H1 (cell line): ENCODE data around the gene HKDC1. TPM values are rescaled to one million over a fixed set of nuclear protein-coding genes. Genes with fewer than 3 reads are reported as not detected.

Experiments used
- CHD2 ChIP-seq: IDR thresholded peaks from 2 replicates; pipeline ENCODE4 v1.6.1; 2012; ENCODE audit warnings: low read length, improper control_type of control experiment
- FOSL1 ChIP-seq: IDR thresholded peaks from 2 replicates; pipeline ENCODE4 v1.6.1; 2011; ENCODE audit warnings: mild to moderate bottlenecking, low read depth, low read length, moderate library complexity; ENCODE audit not compliant: insufficient read depth
- GTF2F1 ChIP-seq: IDR thresholded peaks from 2 replicates; pipeline ENCODE4 v1.6.1; 2012; ENCODE audit warnings: low read depth, low read length, improper control_type of control experiment, borderline replicate concordance
- HDAC2 ChIP-seq, 2 experiments: fragments of 300-600 bp in 1 of 2; sonication (generic) in 1 of 2; IDR thresholded peaks; 2 replicates each; pipeline ENCODE4 v1.6.1; 2011 to 2012; ENCODE audit warnings: low read depth in 2 of 2, low read length in 2 of 2, mild to moderate bottlenecking in 2 of 2, moderate library complexity in 2 of 2, borderline replicate concordance in 1 of 2, inconsistent platforms in 1 of 2
- JUN ChIP-seq: IDR thresholded peaks from 2 replicates; pipeline ENCODE4 v1.6.1; 2011; ENCODE audit warnings: low read depth, mild to moderate bottlenecking, improper control_type of control experiment, low read length
- NRF1 ChIP-seq: IDR thresholded peaks from 2 replicates; pipeline ENCODE4 v1.6.1; 2011; ENCODE audit warnings: mild to moderate bottlenecking, low read depth, low read length, improper control_type of control experiment
- PHF8 ChIP-seq: fragments of 200-600 bp; sonication (generic); conservative IDR thresholded peaks from 2 replicates; pipeline ENCODE4 v1.7.1; 2012; ENCODE audit warnings: low read depth, mild to moderate bottlenecking, inconsistent platforms, low read length, moderate library complexity
- POLR2A ChIP-seq, 2 experiments: IDR thresholded peaks; 1 replicate in 1 of 2; 2 replicates in 1 of 2; pipeline ENCODE4 v1.6.1; 2011; ENCODE audit warnings: low read depth in 2 of 2, low read length in 2 of 2, mild to moderate bottlenecking in 2 of 2; ENCODE audit errors: control extremely low read depth in 1 of 2
- POU5F1 ChIP-seq: IDR thresholded peaks from 2 replicates; pipeline ENCODE4 v1.6.1; 2011; ENCODE audit warnings: low read depth, mild to moderate bottlenecking, low read length, moderate library complexity
- RXRA ChIP-seq: IDR thresholded peaks from 2 replicates; pipeline ENCODE4 v1.6.1; 2011; ENCODE audit warnings: low read depth, mild to moderate bottlenecking, low read length, moderate library complexity; ENCODE audit not compliant: insufficient read depth
- SAP30 ChIP-seq: fragments of 300-600 bp; sonication (generic); IDR thresholded peaks from 2 replicates; pipeline ENCODE4 v1.7.1; 2012; ENCODE audit warnings: low read length, moderate library complexity, mild to moderate bottlenecking, inconsistent platforms; ENCODE audit not compliant: insufficient read depth, insufficient replicate concordance
- SIX5 ChIP-seq: IDR thresholded peaks from 2 replicates; pipeline ENCODE4 v1.6.1; 2011; ENCODE audit warnings: mild to moderate bottlenecking, low read depth, low read length
- SP1 ChIP-seq: IDR thresholded peaks from 2 replicates; pipeline ENCODE4 v1.6.1; 2011; ENCODE audit warnings: low read depth, low read length
- SP2 ChIP-seq: IDR thresholded peaks from 2 replicates; pipeline ENCODE4 v1.6.1; 2012; ENCODE audit warnings: mild to moderate bottlenecking, low read length, inconsistent platforms
- SP4 ChIP-seq: IDR thresholded peaks from 2 replicates; pipeline ENCODE4 v1.6.1; 2012; ENCODE audit warnings: low read length, inconsistent platforms
- SUZ12 ChIP-seq: fragments of 200-600 bp; sonication (generic); IDR thresholded peaks from 2 replicates; pipeline ENCODE4 v1.6.1; 2012; ENCODE audit warnings: mild to moderate bottlenecking, inconsistent platforms, low read length, moderate library complexity, mixed read lengths
- TBP ChIP-seq: IDR thresholded peaks from 2 replicates; pipeline ENCODE4 v1.6.1; 2011; ENCODE audit warnings: low read depth, low read length, improper control_type of control experiment
- TEAD4 ChIP-seq: IDR thresholded peaks from 2 replicates; pipeline ENCODE4 v1.6.1; 2012; ENCODE audit warnings: low read depth, low read length, inconsistent platforms, mixed read lengths
- YY1 ChIP-seq: IDR thresholded peaks from 2 replicates; pipeline ENCODE4 v1.6.1; 2011; ENCODE audit warnings: low read depth, mild to moderate bottlenecking, low read length
- polyA plus RNA-seq, 7 experiments: library from polyadenylated mRNA; depleted of rRNA in 3 of 7; stranded (reverse) in 5 of 7; unstranded in 2 of 7; fragments of >200 nt in 5 of 7; fragments of 200-250 nt in 2 of 7; gene quantifications; 1 replicate in 5 of 7; 2 replicates in 1 of 7; 4 replicates in 1 of 7; pipeline versions ENCODE4 v1.2.1 to v1.2.3, GENCODE V29; 2011 to 2013; ENCODE audit warnings: missing spikeins in 2 of 7, mixed read lengths in 2 of 7
- total RNA-seq: library from RNA; stranded (reverse); fragmentation: NEBNext Ultra II Directional; extraction: Animal tissue kit (Norgen Biotek cat#: 25700); gene quantifications from 2 replicates; pipeline ENCODE4 v1.2.1, GENCODE V29; 2021
- TF ChIP-seq, protein P1 (sequence below): IDR thresholded peaks from 2 replicates; pipeline ENCODE4 v1.6.1; 2012; ENCODE audit warnings: inconsistent platforms
- TF ChIP-seq, protein P2 (sequence below): IDR thresholded peaks from 2 replicates; pipeline ENCODE4 v1.6.1; 2011; ENCODE audit warnings: low read length, improper control_type of control experiment

HKDC1 gene
- total and polyA plus RNA-seq, 2 of the 8 experiments (the other 6 are each of a cell fraction or from before 2014, with no cell fraction given) = 0.12 to 0.78 TPM

DNA sequence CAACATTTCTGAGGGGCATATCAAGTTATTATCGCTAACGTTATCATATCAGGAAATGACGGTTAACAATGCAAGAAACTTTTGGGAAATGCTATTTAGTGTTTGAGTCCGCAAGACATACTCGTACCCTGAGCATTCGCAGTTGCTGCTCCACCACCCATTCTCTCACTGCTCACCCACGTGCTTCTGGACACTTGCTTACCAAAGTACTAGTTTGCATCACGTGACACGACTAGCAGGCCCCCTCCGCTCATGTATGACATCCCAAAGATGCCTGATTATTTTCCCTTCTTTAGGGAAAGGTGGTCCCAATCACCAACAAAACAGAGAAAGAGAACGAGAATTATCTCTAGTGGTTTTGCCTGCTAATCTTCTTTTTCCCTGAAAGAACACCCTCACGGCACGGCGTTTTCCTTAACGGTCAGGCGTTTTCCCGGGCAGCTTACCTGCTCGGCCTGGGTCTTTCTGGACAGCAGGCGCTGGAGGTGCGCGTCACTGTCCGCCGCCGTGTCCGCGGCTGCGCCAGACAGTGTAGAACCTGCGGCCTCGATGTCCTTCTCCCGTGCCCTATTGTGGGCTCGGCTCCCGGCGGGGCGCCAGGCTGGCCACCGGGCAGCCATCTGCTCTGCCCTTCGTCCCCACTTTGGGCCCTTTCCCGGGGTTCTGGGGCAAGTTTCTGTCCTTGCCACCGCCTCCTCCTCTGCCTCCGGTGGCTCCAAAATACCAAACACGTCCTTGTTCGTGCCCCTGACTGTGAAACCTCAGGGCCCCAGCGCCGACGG lies 40.2 kb upstream of the HKDC1 start, which contains the start of gene SUPV3L1 (continued):
- 0 out of 2 replicates have a peak, but pooled peaks have one; percentile 2 for TF ChIP-seq TEAD4
- no peak for TF ChIP-seq JUN
- peak in 1 of 2 experiments; percentile 72; a peak in 2 of 4 replicates for TF ChIP-seq HDAC2 (IDR thresholded peaks at IDR 0.05; ENCODE audit: borderline replicate concordance in 1 of 2, low read depth in 2 of 2, low read length in 2 of 2)
- no peak for TF ChIP-seq SUZ12
- TF ChIP-seq POLR2A (IDR thresholded peaks at IDR 0.05; ENCODE audit: control extremely low read depth in 1 of 2, low read depth in 2 of 2, low read length in 2 of 2) = peak; percentile 93 to 96
- no peak for TF ChIP-seq SIX5
- TF ChIP-seq SAP30 = peak; percentile 97
- peak; percentile 100 for TF ChIP-seq SP4
- TF ChIP-seq, protein P1, sequence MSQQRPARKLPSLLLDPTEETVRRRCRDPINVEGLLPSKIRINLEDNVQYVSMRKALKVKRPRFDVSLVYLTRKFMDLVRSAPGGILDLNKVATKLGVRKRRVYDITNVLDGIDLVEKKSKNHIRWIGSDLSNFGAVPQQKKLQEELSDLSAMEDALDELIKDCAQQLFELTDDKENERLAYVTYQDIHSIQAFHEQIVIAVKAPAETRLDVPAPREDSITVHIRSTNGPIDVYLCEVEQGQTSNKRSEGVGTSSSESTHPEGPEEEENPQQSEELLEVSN = peak; percentile 89
- no peak; the same call in 1 of the 2 replicates for TF ChIP-seq YY1
- no peak for TF ChIP-seq NRF1
- TF ChIP-seq CHD2 = no peak; the same call in 1 of the 2 replicates
- TF ChIP-seq GTF2F1 = no peak; the same call in 1 of the 2 replicates
- TF ChIP-seq TBP = peak; percentile 86
- TF ChIP-seq, protein P2, sequence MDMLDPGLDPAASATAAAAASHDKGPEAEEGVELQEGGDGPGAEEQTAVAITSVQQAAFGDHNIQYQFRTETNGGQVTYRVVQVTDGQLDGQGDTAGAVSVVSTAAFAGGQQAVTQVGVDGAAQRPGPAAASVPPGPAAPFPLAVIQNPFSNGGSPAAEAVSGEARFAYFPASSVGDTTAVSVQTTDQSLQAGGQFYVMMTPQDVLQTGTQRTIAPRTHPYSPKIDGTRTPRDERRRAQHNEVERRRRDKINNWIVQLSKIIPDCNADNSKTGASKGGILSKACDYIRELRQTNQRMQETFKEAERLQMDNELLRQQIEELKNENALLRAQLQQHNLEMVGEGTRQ = peak; percentile 98
- no peak for TF ChIP-seq SP2
- no peak for TF ChIP-seq RXRA
- no peak for TF ChIP-seq FOSL1
- TF ChIP-seq SP1 = peak; percentile 31; the same call in 1 of the 2 replicates
- no peak for TF ChIP-seq POU5F1
- peak; percentile 99 for TF ChIP-seq PHF8
